HG03280 (cell line): ENCODE results near the gene FKBP14.
"Not testable (repeated sequence)": the region's sequence is repeated elsewhere in the genome, so short reads cannot be mapped to it uniquely, and the experiment has no call there.

Source experiments
- ATAC-seq: cut with Tn5 transposase; IDR thresholded peaks from one replicate; pipeline ENCODE4 v1.9.1; 2021; ENCODE audit warnings: mild to moderate bottlenecking, moderate library complexity; ENCODE audit not compliant: unreplicated experiment

FKBP14 gene

DNA sequence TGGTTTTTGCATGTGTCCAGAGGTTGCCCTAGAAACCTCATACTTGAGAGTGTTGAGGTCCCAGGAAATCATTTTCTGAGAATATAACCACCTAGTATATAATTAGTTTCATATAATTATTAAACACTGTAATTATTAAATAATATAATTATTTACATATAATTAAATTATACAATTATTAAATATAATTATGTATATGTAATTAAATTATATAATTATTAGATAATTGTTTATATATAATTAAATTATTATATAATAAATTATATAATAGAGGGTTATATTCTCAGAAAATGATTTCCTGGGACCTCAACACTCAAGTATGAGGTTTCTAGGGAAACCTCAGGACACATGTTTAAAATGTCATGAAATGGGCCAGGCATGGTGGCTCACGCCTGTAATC lies 64.5 kb downstream of the FKBP14 start:
- ATAC-seq = no peak

DNA sequence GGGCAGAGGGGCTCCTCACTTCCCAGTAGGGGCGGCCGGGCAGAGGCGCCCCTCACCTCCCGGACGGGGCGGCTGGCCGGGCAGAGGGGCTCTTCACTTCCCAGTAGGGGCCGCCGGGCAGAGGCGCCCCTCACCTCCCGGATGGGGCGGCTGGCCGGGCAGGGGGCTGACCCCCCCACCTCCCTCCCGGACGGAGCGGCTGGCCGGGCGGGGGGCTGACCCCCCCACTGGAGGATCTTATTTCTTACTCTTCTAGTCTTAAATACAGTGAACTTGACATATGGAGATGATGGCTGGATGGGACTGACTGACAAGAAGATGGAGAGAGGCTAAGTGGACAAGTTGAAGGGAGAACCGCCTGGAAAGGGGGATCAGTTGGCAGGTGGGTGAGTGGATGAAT lies 64.9 kb downstream of the FKBP14 start:
- not testable (repeated sequence) for ATAC-seq
